RPMI7951 (cell line): ENCODE data around the gene MYOG. TPM values are rescaled to one million over a fixed set of nuclear protein-coding genes. Genes with fewer than 3 reads are reported as not detected.

ENCODE experiments used
- DNase-seq: peaks from one replicate; pipeline ENCODE4 v3.0.0-alpha.2; 2012; ENCODE audit warnings: low read depth
- total RNA-seq: library from RNA; depleted of rRNA; stranded (reverse); fragments of >200 nt; shearing (Covaris generic); gene quantifications from 2 replicates; pipeline ENCODE4 v1.2.3, GENCODE V29; 2014; rRNA removed

The MYOG gene
- not detected in 2 replicates for total RNA-seq

- no peak for DNase-seq
These were observed at the start of gene MYOG for GRCh38 chr1:203085528-203086406. Gene MYOG (minus strand): TSS chr1:203086012. CDS start chr1:203085961, 51 bp downstream.

- DNase-seq = peak; percentile 87
These were observed 48.3 kb upstream of the MYOG start for GRCh38 chr1:203133970-203134725.

- DNase-seq = no peak
These were observed 45.9 kb upstream of the MYOG start for GRCh38 chr1:203131548-203132200.

DNA sequence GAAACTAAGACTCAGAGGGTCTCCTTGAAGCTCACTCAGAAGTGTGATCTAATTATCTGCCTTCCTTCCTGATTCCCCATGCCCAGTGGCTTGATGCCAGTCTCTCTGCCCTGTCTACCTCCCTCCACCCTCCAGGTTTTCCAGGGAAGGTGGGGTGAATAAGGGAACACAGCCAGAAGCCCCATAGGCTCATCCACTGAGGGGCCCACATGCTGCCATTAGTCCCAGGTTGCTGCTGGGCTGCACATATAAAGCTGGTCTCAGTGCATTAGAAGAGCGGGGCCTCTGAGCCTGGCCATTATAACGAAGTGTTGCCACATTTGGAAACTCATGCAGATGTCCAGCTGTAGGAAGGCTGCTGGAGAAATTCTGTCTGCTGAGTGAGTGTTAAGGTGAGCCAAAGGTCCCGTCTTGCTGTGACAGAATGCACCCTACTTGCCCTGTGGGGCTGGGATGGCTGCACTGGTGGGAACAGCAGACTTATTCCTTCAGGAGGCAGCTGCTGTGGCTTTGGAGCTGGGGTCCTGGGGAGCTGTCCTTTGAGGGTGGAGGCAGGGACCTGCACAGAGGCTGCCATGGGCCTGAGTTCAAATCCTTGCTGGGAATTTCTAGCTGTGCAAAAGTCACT is 44.7 kb upstream of the MYOG start:
- no peak for DNase-seq

GRCh38 chr1:203129501-203130231 is 43.9 kb upstream of the MYOG start:
- DNase-seq = peak; percentile 52

- DNase-seq = no peak
These were observed 43.1 kb upstream of the MYOG start for GRCh38 chr1:203128716-203129500.

DNA sequence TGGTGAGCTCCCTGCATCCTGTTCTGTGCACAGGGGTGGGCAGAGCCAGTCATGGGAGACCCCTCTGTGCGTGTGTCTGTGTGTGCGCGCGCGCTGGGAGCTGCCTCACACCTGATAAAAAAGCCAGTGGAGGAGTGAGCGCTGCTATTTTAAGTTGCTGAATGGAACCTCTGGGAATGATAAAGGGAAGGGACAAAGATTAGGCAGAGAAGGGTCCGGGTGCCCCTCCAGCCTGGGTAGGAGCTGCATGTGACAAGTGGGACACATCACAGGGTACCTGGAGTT is 42.6 kb upstream of the MYOG start:
- DNase-seq = no peak

DNA sequence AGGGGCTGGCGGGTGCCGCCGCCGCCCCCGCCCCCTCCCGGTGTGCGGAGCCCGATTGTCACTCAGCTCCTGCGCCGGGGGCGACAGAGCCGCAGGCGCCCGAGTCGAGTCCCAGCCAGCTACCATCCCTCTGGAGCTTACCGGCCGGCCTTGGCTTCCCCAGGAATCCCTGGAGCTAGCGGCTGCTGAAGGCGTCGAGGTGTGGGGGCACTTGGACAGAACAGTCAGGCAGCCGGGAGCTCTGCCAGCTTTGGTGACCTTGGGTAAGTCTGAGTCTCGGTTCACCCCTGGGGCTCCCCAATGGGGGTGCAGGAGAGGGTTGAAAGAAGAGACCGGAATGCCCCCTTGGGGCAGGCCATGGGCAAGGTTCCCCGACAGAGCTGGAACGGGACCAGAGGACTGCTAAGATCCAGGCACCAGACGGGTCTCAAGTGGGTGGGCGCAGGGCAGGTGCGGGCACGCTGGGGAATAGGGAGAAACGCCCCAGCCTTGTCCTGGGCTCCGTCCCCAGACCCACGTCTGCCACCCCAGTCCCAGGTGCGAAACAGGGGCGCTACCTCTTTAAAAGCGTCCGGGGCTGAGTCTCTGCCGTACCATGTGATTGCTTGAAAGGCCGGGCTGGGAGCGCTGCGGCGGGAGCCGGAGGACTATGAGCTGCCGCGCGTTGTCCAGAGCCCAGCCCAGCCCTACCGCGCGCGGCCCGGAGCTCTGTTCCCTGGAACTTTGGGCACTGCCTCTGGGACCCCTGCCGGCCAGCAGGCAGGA is 42.0 kb upstream of the MYOG start, which contains the start of gene ADORA1:
Gene ADORA1, plus strand, starts transcription at position 61 of the 765 bp plus-strand sequence. CDS start 1,116 bp downstream, outside the sequence.
- peak; percentile 75 for DNase-seq

GRCh38 chr1:203126866-203127665 is 41.3 kb upstream of the MYOG start:
- peak; percentile 34 for DNase-seq

DNA sequence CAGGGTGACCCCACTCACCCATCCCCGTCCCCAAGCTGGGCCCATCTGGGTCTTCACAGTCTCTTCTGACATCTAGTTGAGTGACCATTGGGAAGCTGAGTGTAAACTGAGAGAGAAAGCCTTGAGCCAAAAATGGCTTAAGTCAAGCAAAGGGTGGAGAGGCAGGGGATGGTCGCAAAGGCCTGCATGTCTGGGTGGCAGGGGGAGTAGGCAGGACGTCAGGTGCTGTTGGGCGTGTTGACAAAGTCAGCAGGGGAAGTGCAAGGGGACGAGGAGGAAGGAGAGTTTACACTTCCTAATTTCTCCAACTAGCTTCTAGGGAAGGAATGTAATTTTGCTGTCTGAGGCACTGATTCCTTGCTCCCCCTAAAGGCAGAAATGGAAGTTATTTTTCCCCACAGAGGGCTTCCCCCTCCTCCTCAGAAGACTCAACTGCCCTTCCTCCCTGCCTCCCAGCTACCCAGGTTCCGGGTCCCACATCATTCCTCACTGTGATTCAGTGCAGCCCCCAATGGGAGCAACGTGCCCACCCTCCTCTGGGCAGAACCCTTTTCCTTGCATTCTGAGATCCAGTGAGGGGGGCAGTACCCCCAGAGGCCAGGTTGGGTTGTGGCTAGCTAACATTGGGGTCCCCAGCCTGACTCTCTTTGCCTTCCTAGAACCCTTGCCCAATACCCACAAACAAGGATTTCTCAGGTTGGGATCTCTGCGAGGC is 40.5 kb upstream of the MYOG start:
- DNase-seq = peak; percentile 38

GRCh38 chr1:203124546-203125317 is 38.9 kb upstream of the MYOG start:
- peak; percentile 52 for DNase-seq

- DNase-seq = no peak
These were observed 38.2 kb upstream of the MYOG start for GRCh38 chr1:203124011-203124410.

DNA sequence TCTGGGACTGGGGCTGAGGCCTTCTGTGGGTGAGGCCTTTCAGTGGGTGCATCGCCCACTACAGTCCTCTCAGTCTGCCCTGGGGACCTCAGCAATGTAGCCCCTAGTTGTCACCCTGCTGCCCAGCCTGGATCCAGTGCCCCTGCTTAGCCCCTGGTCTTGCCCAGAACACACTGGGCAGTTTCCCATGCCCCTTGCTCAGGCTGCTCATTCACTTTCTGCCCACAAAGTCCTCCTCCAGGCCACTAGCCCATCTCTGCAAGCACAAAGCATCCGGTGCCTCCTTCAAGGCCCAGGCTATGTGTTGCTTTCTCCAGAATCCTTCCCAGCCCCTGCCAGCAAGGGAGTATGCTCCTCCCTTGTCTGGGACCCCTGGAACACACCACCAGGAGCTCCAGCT is 36.3 kb upstream of the MYOG start:
- no peak for DNase-seq

- DNase-seq = no peak
These were observed 35.6 kb upstream of the MYOG start for GRCh38 chr1:203121186-203122015.

- peak; percentile 48 for DNase-seq
These were observed 34.7 kb upstream of the MYOG start for GRCh38 chr1:203120325-203121153.
